ENCODE data around the gene SPATA2.
A peak's percentile ranks its signal among the peaks of the same experiment; 100 is the strongest.

Gene SPATA2

DNA sequence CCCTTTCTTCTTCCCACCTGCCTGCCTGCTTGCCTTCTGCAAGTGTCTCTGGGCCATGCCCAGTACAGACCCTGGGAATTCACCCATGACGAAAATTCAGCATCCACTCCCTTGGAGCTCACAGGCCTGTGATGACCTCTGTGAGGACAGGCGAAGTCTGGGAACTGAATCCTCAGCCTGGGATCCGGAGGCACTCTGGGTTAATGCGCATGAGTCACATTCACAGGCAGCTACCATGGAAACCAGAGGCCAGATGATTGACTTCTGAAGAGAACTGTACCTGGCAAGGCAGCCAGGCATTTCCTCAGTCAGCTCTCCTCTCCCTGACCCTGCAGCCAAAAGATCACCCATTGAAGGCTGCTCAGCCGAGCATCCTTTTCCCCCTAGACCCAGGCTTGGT lies 61.7 kb downstream of the SPATA2 start:
- peak; percentile 72 to 81 for DNase-seq

Measured in SHP77 (cell line).